ENCODE results near the gene TUBB2B.

DNA sequence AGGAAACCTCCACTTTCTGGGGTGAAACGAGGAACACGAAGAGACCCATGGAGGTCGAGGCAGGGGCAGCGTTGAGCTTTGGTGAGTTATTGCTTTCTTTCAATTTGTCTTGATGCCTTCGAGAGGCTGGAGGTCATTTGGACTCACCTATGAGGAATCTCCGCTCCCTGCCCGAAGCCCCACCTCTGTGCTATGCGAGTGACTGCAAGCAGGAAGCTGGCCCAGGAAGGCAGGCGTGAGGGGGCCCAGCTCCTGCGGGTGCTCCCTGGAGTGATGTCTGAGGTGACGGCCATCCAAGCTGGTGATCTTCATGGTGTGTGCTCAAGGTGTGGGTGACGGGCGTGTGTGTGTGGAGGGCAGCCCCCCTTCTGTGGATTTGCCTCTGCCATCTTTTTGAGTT is 44.3 kb upstream of the TUBB2B start:
- TF ChIP-seq CTCF (IDR thresholded peaks at IDR 0.05 in 2 of 3, conservative IDR thresholded peaks at IDR 0.05 in 1 of 3; ENCODE audit: borderline replicate concordance in 1 of 3, insufficient read depth in 1 of 3, low read depth in 2 of 3, low read length in 2 of 3), result no peak
- TF ChIP-seq EZH2 (IDR thresholded peaks at IDR 0.05), result no peak
- no peak for TF ChIP-seq RAD21 (IDR thresholded peaks at IDR 0.05; ENCODE audit: low read depth)
- TF ChIP-seq, protein P1, sequence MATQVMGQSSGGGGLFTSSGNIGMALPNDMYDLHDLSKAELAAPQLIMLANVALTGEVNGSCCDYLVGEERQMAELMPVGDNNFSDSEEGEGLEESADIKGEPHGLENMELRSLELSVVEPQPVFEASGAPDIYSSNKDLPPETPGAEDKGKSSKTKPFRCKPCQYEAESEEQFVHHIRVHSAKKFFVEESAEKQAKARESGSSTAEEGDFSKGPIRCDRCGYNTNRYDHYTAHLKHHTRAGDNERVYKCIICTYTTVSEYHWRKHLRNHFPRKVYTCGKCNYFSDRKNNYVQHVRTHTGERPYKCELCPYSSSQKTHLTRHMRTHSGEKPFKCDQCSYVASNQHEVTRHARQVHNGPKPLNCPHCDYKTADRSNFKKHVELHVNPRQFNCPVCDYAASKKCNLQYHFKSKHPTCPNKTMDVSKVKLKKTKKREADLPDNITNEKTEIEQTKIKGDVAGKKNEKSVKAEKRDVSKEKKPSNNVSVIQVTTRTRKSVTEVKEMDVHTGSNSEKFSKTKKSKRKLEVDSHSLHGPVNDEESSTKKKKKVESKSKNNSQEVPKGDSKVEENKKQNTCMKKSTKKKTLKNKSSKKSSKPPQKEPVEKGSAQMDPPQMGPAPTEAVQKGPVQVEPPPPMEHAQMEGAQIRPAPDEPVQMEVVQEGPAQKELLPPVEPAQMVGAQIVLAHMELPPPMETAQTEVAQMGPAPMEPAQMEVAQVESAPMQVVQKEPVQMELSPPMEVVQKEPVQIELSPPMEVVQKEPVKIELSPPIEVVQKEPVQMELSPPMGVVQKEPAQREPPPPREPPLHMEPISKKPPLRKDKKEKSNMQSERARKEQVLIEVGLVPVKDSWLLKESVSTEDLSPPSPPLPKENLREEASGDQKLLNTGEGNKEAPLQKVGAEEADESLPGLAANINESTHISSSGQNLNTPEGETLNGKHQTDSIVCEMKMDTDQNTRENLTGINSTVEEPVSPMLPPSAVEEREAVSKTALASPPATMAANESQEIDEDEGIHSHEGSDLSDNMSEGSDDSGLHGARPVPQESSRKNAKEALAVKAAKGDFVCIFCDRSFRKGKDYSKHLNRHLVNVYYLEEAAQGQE (IDR thresholded peaks at IDR 0.05; ENCODE audit: low read depth), result no peak

All from HCT116 (cell line).